Stimulated activated CD8-positive, alpha-beta memory T cell treated with anti-CD3 and anti-CD28 coated beads, Interleukin-7, amount 100 ng/mL, for 48 hours (primary cell): ENCODE measurements around the gene FGD3.

Experiments
- DNase-seq, 2 donors: peaks; one replicate each; pipeline ENCODE4 v3.0.0-alpha.2; 2020; ENCODE audit warnings: low read depth in 1 of 2; ENCODE audit errors: extremely low read depth in 1 of 2

Gene FGD3

GRCh38 chr9:93049491-93049890 is 102.2 kb downstream of the FGD3 start:
- no peak for DNase-seq

- DNase-seq, result no peak
Observed at GRCh38 chr9:93050231-93050630, 102.9 kb downstream of the FGD3 start.

GRCh38 chr9:93051680-93052089 is 104.4 kb downstream of the FGD3 start:
- no peak for DNase-seq

- no peak for DNase-seq
Observed at GRCh38 chr9:93052791-93053540, 105.6 kb downstream of the FGD3 start.

- DNase-seq, result no peak
Observed at GRCh38 chr9:93053781-93054331, 106.5 kb downstream of the FGD3 start.

GRCh38 chr9:93054758-93055704 is 107.7 kb downstream of the FGD3 start:
- DNase-seq, result no peak

- no peak for DNase-seq
Observed at GRCh38 chr9:93057042-93057702, 109.8 kb downstream of the FGD3 start.

- DNase-seq, result no peak
Observed at GRCh38 chr9:93057703-93058354, 110.5 kb downstream of the FGD3 start.

- peak; percentile 42 for DNase-seq
Observed at GRCh38 chr9:93058355-93059010, 111.2 kb downstream of the FGD3 start, which contains the start of gene SUSD3. TSS of gene SUSD3 (plus strand) at chr9:93058701. CDS start at chr9:93058743, 42 bp downstream.

GRCh38 chr9:93059011-93059714 is 111.8 kb downstream of the FGD3 start:
- no peak for DNase-seq

- no peak for DNase-seq
Observed at GRCh38 chr9:93059715-93060578, 112.6 kb downstream of the FGD3 start.

GRCh38 chr9:93060746-93061259 is 113.5 kb downstream of the FGD3 start:
- DNase-seq, result no peak

- DNase-seq, result no peak
Observed at GRCh38 chr9:93061260-93061751, 114.0 kb downstream of the FGD3 start.

GRCh38 chr9:93061791-93062763 is 114.8 kb downstream of the FGD3 start:
- no peak for DNase-seq

- DNase-seq, result peak; percentile 78 to 93
Observed at GRCh38 chr9:93064392-93065134, 117.2 kb downstream of the FGD3 start.

GRCh38 chr9:93065135-93065720 is 117.9 kb downstream of the FGD3 start:
- no peak for DNase-seq
